Adrenal gland (tissue), 5 donors: ENCODE results near the gene YJEFN3.

Experiments used
- CTCF ChIP-seq, 6 experiments: fragments of 450-650 bp in 4 of 6; fragments of 200-600 bp in 2 of 6; sonication (generic) in 1 of 6; IDR thresholded peaks; 1 replicate in 5 of 6; 2 replicates in 1 of 6; pipeline versions ENCODE4 v1.5.1 to v1.8.0; 2016 to 2021; ENCODE audit warnings: antibody characterized with exemption in 6 of 6, mild to moderate bottlenecking in 2 of 6, moderate library complexity in 1 of 6
- POLR2A ChIP-seq, 2 donors: fragments of 450-650 bp; IDR thresholded peaks; one replicate each; pipeline ENCODE4 v1.6.1; 2017; ENCODE audit warnings: antibody characterized with exemption in 2 of 2, mild to moderate bottlenecking in 2 of 2, moderate library complexity in 1 of 2
- donor health status: DM: no; HTN: no; CAD: no.

GRCh38 chr19:19542507-19542906, 13.8 kb downstream of the YJEFN3 start:
- no peak for TF ChIP-seq POLR2A (IDR thresholded peaks at IDR 0.05)
- no peak for TF ChIP-seq CTCF (IDR thresholded peaks at IDR 0.05)
